GM21723 (cell line): ENCODE measurements around the gene USP48.
"Not testable (repeated sequence)": the region's sequence is repeated elsewhere in the genome, so short reads cannot be mapped to it uniquely, and the experiment has no call there.

ENCODE experiments used
- ATAC-seq: cut with Tn5 transposase; IDR thresholded peaks from one replicate; pipeline ENCODE4 v1.9.1; 2021; ENCODE audit warnings: mild to moderate bottlenecking, moderate library complexity; ENCODE audit not compliant: unreplicated experiment

Gene USP48

GRCh38 chr1:21774835-21775549 lies 8.0 kb downstream of the USP48 start:
- ATAC-seq = no peak

- no peak for ATAC-seq
These were observed 9.4 kb downstream of the USP48 start for GRCh38 chr1:21773585-21773984.

DNA sequence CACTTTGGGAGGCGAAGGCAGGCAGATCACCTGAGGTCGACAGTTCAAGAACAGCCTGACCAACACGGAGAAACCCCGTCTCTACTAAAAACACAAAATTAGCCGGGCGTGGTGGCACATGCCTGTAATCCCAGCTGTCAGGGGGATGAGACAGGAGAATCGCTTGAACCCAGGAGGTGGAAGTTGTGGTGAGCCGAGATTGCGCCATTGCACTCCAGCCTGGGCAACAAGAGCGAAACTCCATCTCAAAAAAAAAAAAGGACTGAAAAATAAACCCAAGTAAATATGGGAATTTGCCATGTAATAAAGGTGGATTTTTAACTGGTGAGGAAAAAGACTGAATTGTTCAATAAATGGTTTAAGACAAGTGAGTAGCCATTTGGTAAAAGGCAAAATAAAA lies 11.3 kb downstream of the USP48 start:
- ATAC-seq = not testable (repeated sequence)

- not testable (repeated sequence) for ATAC-seq
These were observed 12.3 kb downstream of the USP48 start for GRCh38 chr1:21770602-21771001.

GRCh38 chr1:21770201-21770600 lies 12.7 kb downstream of the USP48 start:
- no peak for ATAC-seq

- ATAC-seq = not testable (repeated sequence)
These were observed 15.8 kb downstream of the USP48 start for GRCh38 chr1:21767106-21767505.

GRCh38 chr1:21766210-21766609 lies 16.7 kb downstream of the USP48 start:
- no peak for ATAC-seq

DNA sequence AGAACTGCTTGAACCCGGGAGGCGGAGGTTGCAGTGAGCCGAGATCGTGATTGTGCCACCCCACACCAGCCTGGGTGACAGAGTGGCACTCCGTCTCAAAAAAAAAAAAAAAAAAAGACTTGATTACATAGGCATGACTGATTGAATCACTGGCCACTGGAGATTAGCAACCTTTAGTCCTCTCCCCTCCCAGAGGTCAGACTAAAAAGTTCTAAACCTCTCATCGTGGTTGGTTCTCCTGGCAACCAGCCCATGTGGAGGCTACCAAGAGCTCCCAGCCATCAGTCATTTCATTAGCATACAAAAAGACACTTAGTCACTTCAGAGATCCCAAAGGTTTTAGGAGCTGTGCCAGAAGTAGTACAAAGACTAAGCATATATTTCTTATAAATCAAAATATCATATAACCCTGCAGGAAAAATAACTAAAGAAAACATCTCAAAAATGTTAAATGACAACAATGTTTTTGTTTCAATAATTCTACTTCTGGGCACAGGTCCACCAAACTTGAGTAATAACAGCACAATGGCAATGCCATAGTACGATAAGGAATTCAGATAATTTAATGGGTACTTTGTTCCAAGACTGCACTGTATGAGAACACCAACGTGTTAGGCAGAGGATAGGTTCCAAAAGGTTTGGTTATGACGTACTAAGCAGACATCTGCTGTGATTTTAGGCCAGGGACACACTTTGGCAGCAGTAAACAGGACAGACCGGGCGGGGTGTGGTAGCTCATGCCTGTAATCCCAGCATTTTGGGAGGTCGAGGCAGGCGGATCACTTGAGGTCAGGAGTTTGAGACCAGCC lies 18.1 kb downstream of the USP48 start:
- ATAC-seq = no peak

- no peak for ATAC-seq
These were observed 19.1 kb downstream of the USP48 start for GRCh38 chr1:21763694-21764419.

DNA sequence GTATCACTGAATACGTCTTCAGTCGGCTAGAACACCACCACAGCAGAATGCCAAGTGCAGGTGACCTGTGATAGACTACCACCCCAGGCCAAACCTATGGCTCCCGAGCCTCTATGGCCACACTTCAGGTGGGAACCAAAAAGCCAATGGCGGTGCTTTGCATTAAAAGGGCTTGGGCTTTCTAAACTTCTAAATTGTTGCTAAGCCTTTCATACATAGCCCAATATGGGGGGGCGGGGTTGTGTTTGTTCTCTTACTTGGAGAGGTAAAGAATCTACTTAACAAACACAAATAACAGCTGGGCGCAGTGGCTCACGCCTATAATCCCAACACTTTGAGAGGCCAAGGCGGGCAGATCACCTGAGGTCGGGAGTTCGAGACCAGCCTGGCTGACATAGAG lies 19.7 kb downstream of the USP48 start:
- ATAC-seq = no peak

DNA sequence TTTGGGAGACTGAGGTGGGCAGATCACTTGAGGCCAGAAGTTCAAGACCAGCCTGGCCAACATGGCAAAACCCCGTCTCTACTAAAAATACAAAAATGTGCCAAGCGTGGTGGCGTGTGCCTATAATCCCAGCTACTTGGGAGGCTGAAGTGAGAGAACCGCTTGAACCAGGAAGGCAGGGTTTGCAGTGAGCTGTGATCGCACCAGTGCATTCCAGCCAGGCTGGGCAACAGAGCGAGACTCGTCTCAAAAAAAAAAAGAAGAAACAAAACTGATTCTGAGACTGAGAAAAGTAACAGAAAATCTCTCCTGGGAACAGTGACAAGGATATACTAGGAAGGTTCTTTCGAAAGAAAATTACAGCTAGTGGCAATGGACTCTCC lies 20.9 kb downstream of the USP48 start:
- no peak for ATAC-seq

DNA sequence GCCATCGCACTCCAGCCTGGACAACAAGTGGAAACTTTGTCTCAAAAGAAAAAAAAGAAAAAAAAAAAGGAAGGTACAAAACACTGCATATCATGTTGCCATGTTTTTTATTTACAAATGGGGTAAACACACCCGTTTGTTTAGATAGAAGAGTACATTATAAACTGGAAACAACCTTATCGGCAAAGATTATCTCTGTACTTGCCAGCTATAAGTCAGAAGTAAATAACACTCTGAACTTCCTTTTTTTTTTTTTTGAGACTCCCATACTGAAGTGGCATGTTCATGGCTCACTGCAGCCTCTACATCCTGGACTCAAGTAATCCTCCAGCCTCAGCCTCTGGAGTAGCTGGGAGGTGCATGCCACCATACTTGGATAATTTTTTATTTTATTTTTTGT lies 21.9 kb downstream of the USP48 start:
- no peak for ATAC-seq

DNA sequence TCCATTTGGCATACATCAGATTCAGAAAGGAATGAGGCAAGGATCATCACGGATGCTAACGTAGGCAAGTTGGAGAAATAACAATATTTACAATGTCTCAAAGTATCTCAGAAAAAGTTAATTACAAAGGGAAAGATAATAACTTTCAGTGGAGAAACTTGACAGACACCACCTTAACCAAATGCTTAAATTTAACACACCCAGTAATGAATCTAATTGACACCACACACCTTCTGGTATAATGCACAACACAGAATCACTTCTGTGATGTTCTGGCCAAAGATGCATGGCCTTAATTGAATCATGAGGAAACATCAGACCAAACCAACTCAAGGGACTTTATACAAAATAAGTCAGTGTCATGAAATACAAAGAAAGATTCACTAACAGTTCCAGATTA lies 23.1 kb downstream of the USP48 start:
- ATAC-seq = no peak

- ATAC-seq = no peak
These were observed 23.8 kb downstream of the USP48 start for GRCh38 chr1:21759182-21759581.

DNA sequence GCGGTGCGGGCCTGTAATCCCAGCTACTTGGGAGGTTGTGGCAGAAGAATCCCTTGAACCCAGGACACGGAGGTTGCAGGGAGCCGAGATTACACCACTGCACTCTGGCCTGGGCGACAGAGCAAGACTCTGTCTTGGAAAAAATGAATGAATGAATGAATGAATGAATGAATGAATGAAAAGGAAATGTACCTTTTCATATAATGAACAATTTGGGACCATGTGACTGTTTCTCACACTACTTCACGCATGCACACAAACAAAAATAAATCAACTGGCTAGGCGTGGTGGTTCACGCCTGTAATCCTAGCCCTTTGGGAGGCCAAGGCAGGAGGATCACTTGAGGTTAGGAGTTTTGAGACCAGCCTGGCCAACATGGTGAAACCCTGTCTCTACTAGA lies 24.3 kb downstream of the USP48 start:
- ATAC-seq = no peak

DNA sequence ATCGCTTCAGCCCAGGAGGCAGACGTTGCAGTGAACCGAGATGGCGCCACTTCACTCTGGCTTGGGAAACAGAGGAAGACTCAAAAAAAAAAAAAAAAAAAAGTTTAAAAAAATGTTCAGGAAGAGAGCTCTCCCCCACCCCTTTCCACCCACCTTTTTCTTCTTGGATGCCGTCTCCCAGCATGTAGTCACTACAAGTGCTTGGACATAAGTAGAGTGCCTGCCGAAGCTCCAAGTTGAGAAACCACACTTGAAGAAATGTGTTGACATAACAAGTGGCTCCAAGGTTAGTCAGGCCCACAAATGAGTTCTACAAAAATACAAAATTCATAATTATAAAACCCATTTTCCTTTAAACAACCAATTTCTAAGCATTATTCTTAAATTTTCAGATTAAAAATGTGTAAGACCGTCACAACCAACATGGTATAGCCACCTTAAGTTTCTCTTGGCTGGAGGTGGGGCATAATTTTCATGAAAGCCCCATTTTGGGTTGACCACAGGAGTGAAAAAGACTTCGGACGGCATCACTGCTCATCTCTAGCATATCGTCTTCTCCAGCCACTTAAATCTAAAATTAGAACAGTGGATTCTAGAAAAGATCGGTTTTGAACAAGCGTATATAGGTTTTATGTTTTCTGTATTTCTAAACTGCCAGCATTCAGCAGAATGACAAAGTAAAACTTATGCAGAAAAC lies 26.4 kb downstream of the USP48 start:
- no peak for ATAC-seq

- no peak for ATAC-seq
These were observed 27.9 kb downstream of the USP48 start for GRCh38 chr1:21755067-21755466.

- ATAC-seq = no peak
These were observed 28.4 kb downstream of the USP48 start for GRCh38 chr1:21754583-21754982.

- ATAC-seq = no peak
These were observed 30.8 kb downstream of the USP48 start for GRCh38 chr1:21752186-21752585.

- ATAC-seq = no peak
These were observed 31.7 kb downstream of the USP48 start for GRCh38 chr1:21751281-21751680.

- no peak for ATAC-seq
These were observed 32.1 kb downstream of the USP48 start for GRCh38 chr1:21750841-21751240.
